ENCODE measurements around the gene GGCX.

GRCh38 chr2:85594715-85595300 lies 33.5 kb upstream of the GGCX start:
- TF ChIP-seq, protein P1, sequence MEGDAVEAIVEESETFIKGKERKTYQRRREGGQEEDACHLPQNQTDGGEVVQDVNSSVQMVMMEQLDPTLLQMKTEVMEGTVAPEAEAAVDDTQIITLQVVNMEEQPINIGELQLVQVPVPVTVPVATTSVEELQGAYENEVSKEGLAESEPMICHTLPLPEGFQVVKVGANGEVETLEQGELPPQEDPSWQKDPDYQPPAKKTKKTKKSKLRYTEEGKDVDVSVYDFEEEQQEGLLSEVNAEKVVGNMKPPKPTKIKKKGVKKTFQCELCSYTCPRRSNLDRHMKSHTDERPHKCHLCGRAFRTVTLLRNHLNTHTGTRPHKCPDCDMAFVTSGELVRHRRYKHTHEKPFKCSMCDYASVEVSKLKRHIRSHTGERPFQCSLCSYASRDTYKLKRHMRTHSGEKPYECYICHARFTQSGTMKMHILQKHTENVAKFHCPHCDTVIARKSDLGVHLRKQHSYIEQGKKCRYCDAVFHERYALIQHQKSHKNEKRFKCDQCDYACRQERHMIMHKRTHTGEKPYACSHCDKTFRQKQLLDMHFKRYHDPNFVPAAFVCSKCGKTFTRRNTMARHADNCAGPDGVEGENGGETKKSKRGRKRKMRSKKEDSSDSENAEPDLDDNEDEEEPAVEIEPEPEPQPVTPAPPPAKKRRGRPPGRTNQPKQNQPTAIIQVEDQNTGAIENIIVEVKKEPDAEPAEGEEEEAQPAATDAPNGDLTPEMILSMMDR (IDR thresholded peaks at IDR 0.05) = no peak
- TF ChIP-seq POLR2A (IDR thresholded peaks at IDR 0.05) = no peak

All from adrenal gland (tissue), 5 donors.